Neural cell (in vitro differentiated cells): ENCODE data around the gene HVCN1. TPM values are rescaled to one million over a fixed set of nuclear protein-coding genes. Genes with fewer than 3 reads are reported as not detected.

Source experiments
- H2AFZ ChIP-seq: fragments of 200-600, 300-800 bp; sonication (generic), shearing (Covaris generic); 2 replicates; pipeline ENCODE4 v1.6.0; 2014; ENCODE audit warnings: low read depth, mild to moderate bottlenecking, antibody characterized with exemption, low read length, moderate library complexity
- H3F3A ChIP-seq: fragments of 200-600 bp; shearing (Covaris generic); 2 replicates; pipeline ENCODE4 v1.6.1; 2016; ENCODE audit warnings: mild to moderate bottlenecking, moderate library complexity, mixed read lengths, antibody characterized with exemption, low read length; ENCODE audit not compliant: insufficient read depth, poor library complexity, severe bottlenecking
- H3K27ac ChIP-seq: fragments of 200-600, 300-800 bp; sonication (generic), shearing (Covaris generic); 2 replicates; pipeline ENCODE4 v1.5.1; 2014; ENCODE audit warnings: mild to moderate bottlenecking, low read length, moderate library complexity
- H3K27me3 ChIP-seq: fragments of 300-800, 200-600 bp; sonication (generic), shearing (Covaris generic); 2 replicates; pipeline ENCODE4 v1.6.0; 2014; ENCODE audit warnings: mild to moderate bottlenecking, low read depth, low read length, moderate library complexity; ENCODE audit not compliant: insufficient read depth
- H3K36me3 ChIP-seq: fragments of 300-800, 200-600 bp; sonication (generic), shearing (Covaris generic); 2 replicates; pipeline ENCODE4 v1.5.1; 2014; ENCODE audit warnings: mild to moderate bottlenecking, antibody characterized with exemption, low read length, moderate library complexity; ENCODE audit not compliant: insufficient read depth
- H3K4me2 ChIP-seq: fragments of 300-800, 200-600 bp; sonication (generic), shearing (Covaris generic); 2 replicates; pipeline ENCODE4 v1.6.0; 2014; ENCODE audit warnings: mild to moderate bottlenecking, low read length
- H3K4me3 ChIP-seq: fragments of 300-800, 200-600 bp; sonication (generic), shearing (Covaris generic); 2 replicates; pipeline ENCODE4 v1.5.1; 2014; ENCODE audit warnings: mild to moderate bottlenecking, low read length, moderate library complexity
- H3K79me2 ChIP-seq: fragments of 200-600 bp; shearing (Covaris generic); replicated peaks from 2 replicates; pipeline ENCODE4 v1.6.0; 2014; ENCODE audit warnings: mild to moderate bottlenecking, low read length, moderate library complexity; ENCODE audit not compliant: insufficient read depth
- H3K9ac ChIP-seq: fragments of 300-800, 200-600 bp; sonication (generic), shearing (Covaris generic); 2 replicates; pipeline ENCODE4 v1.6.1; 2016; ENCODE audit warnings: mild to moderate bottlenecking, low read length, mixed read lengths
- H3K9me2 ChIP-seq: fragments of 200-600 bp; shearing (Covaris generic); 2 replicates; pipeline ENCODE4 v1.6.1; 2016; ENCODE audit warnings: mild to moderate bottlenecking, low read length, mixed read lengths; ENCODE audit not compliant: insufficient read depth
- H3K9me3 ChIP-seq: fragments of 200-600, 300-800 bp; sonication (generic), shearing (Covaris generic); 2 replicates; pipeline ENCODE4 v1.6.1; 2016; ENCODE audit warnings: mild to moderate bottlenecking, mixed run types, low read length, moderate library complexity, mixed read lengths
- H4K20me1 ChIP-seq: fragments of 200-600 bp; shearing (Covaris generic); 2 replicates; pipeline ENCODE4 v1.6.1; 2016; ENCODE audit warnings: mild to moderate bottlenecking, mixed run types; ENCODE audit not compliant: insufficient read depth
- EP300 ChIP-seq: fragments of 450-650 bp; conservative IDR thresholded peaks from 2 replicates; pipeline ENCODE4 v1.6.1; 2014; ENCODE audit warnings: antibody characterized with exemption, mild to moderate bottlenecking, moderate library complexity; ENCODE audit not compliant: poor library complexity, severe bottlenecking
- EZH2 ChIP-seq: fragments of 200-600, 300-800 bp; shearing (Covaris generic), sonication (generic); IDR thresholded peaks from 2 replicates; pipeline ENCODE4 v1.6.1; 2014; ENCODE audit warnings: antibody characterized with exemption, low read length, borderline replicate concordance, mild to moderate bottlenecking; ENCODE audit not compliant: insufficient read depth, poor library complexity, severe bottlenecking
- MXI1 ChIP-seq: fragments of 450-650 bp; conservative IDR thresholded peaks from 2 replicates; pipeline ENCODE4 v1.6.1; 2014; ENCODE audit warnings: antibody characterized with exemption, mild to moderate bottlenecking; ENCODE audit not compliant: poor library complexity, severe bottlenecking
- POLR2AphosphoS5 ChIP-seq: IDR thresholded peaks from 2 replicates; pipeline ENCODE4 v1.6.1; 2012
- RAD21 ChIP-seq: fragments of 450-650 bp; conservative IDR thresholded peaks from 2 replicates; pipeline ENCODE4 v1.6.1; 2014; ENCODE audit warnings: antibody characterized with exemption, mild to moderate bottlenecking, moderate library complexity
- SMC3 ChIP-seq: fragments of 450-650 bp; conservative IDR thresholded peaks from 2 replicates; pipeline ENCODE4 v1.6.1; 2014; ENCODE audit warnings: antibody characterized with exemption, mild to moderate bottlenecking, moderate library complexity; ENCODE audit not compliant: poor library complexity
- TAF1 ChIP-seq: IDR thresholded peaks from 2 replicates; pipeline ENCODE4 v1.6.1; 2012; ENCODE audit warnings: low read depth
- polyA plus RNA-seq: library from polyadenylated mRNA; depleted of rRNA; stranded (reverse); fragments of >200 nt; gene quantifications from 2 replicates; pipeline ENCODE4 v1.2.3, GENCODE V29; 2014
- TF ChIP-seq, protein P1 (sequence below): fragments of 450-650 bp; IDR thresholded peaks from 2 replicates; pipeline ENCODE4 v1.5.1; 2014; ENCODE audit warnings: antibody characterized with exemption, mild to moderate bottlenecking, moderate library complexity; ENCODE audit not compliant: poor library complexity, severe bottlenecking
- TF ChIP-seq, protein P2 (sequence below): IDR thresholded peaks from 2 replicates; pipeline ENCODE4 v1.6.1; 2012; ENCODE audit warnings: borderline replicate concordance

Gene HVCN1
- polyA plus RNA-seq, 1 donor from 2014 or later, result not detected

DNA sequence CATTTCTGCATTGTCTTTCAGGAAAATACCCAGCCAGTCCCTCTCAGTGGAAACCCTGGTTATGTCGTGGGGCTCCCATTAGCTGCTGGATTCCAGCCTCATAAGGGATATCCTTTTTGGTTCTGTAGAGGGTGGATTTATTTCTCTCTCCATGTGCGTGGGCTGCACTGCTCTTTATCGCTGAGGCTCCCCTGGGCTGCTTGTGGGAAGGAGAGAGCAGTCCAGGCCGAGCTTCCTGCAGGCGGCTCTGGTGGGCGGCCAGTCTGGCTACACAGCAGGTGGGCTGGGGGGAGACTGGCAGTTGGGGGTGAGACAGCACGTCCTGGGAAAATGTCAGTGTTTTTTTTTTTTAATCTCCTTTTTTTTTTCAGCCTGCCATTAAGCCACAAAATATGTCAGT is 47.4 kb downstream of the HVCN1 start:
- Histone ChIP-seq H3F3A (no peaks in the 10 kb centered on the region), H3K4me3 (no peak overlapping the region), H3K36me3 (no peaks in the 10 kb centered on the region), H3K9ac (peak overlapping the region; percentile 13), H4K20me1 (no peaks in the 10 kb centered on the region), H3K27me3 (no peaks in the 10 kb centered on the region), H3K9me3 (no peaks in the 10 kb centered on the region), H3K9me2 (no peaks in the 10 kb centered on the region), H3K4me2 (no peak overlapping the region), H3K27ac (no peak overlapping the region), H3K79me2 (no peaks in the 10 kb centered on the region), H2AFZ (no peak overlapping the region)
- TF ChIP-seq POLR2AphosphoS5 (no peak), RAD21 (no peak), TAF1 (no peak), EP300 (no peak), EZH2 (no peak), MXI1 (no peak), SMC3 (no peak)
- TF ChIP-seq, protein P1, sequence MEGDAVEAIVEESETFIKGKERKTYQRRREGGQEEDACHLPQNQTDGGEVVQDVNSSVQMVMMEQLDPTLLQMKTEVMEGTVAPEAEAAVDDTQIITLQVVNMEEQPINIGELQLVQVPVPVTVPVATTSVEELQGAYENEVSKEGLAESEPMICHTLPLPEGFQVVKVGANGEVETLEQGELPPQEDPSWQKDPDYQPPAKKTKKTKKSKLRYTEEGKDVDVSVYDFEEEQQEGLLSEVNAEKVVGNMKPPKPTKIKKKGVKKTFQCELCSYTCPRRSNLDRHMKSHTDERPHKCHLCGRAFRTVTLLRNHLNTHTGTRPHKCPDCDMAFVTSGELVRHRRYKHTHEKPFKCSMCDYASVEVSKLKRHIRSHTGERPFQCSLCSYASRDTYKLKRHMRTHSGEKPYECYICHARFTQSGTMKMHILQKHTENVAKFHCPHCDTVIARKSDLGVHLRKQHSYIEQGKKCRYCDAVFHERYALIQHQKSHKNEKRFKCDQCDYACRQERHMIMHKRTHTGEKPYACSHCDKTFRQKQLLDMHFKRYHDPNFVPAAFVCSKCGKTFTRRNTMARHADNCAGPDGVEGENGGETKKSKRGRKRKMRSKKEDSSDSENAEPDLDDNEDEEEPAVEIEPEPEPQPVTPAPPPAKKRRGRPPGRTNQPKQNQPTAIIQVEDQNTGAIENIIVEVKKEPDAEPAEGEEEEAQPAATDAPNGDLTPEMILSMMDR, result no peak
- TF ChIP-seq, protein P2, sequence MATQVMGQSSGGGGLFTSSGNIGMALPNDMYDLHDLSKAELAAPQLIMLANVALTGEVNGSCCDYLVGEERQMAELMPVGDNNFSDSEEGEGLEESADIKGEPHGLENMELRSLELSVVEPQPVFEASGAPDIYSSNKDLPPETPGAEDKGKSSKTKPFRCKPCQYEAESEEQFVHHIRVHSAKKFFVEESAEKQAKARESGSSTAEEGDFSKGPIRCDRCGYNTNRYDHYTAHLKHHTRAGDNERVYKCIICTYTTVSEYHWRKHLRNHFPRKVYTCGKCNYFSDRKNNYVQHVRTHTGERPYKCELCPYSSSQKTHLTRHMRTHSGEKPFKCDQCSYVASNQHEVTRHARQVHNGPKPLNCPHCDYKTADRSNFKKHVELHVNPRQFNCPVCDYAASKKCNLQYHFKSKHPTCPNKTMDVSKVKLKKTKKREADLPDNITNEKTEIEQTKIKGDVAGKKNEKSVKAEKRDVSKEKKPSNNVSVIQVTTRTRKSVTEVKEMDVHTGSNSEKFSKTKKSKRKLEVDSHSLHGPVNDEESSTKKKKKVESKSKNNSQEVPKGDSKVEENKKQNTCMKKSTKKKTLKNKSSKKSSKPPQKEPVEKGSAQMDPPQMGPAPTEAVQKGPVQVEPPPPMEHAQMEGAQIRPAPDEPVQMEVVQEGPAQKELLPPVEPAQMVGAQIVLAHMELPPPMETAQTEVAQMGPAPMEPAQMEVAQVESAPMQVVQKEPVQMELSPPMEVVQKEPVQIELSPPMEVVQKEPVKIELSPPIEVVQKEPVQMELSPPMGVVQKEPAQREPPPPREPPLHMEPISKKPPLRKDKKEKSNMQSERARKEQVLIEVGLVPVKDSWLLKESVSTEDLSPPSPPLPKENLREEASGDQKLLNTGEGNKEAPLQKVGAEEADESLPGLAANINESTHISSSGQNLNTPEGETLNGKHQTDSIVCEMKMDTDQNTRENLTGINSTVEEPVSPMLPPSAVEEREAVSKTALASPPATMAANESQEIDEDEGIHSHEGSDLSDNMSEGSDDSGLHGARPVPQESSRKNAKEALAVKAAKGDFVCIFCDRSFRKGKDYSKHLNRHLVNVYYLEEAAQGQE, result no peak

DNA sequence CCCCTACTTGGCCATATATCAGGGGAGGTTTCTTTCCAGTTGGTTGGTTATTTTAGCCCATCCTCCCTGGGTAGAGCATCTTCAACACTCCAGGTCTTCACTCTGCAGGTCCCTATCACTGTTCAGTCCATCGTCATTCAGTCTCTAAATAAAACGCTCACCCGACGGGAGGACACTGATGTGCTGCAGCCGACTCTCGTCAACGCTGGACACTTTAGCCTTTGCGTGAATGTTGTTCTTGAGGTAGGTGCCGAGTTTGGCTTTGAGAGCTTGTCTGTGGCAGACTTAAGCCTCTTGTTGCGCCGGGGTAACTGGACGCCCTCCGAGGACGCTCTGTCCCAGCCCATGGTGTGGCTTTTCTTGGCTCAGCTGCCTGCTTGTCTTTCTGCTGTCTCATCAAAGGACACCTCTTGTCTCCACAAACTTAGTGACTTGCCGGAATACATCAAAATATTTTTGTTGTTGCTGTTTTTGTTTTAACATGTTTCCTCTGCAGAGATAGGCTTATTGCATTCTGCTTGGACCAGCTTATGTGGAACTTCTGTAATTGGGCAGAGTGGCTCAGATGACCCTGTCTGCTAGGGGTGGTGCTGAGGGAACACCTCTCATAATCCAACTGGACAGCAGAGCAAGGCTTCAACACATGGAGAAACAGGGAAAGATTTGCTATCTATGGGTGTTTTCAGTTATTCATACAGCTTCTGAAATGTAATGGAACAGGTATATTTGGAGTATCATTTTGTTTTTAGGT is 48.5 kb downstream of the HVCN1 start:
- H3K27ac ChIP-seq, result no peak overlapping the region
- no peaks in the 10 kb centered on the region for H3K9me3 ChIP-seq
- H3K9me2 ChIP-seq, result no peaks in the 10 kb centered on the region
- no peak overlapping the region for H3K4me3 ChIP-seq
- H4K20me1 ChIP-seq, result no peaks in the 10 kb centered on the region
- H3K27me3 ChIP-seq, result no peaks in the 10 kb centered on the region
- no peaks in the 10 kb centered on the region for H3K36me3 ChIP-seq
- H3K79me2 ChIP-seq, result no peaks in the 10 kb centered on the region
- H3K4me2 ChIP-seq, result no peak overlapping the region
- no peaks in the 10 kb centered on the region for H3F3A ChIP-seq
- H3K9ac ChIP-seq, result no peak overlapping the region
- TF ChIP-seq TAF1 (no peak), EZH2 (no peak), SMC3 (no peak), POLR2AphosphoS5 (no peak), RAD21 (no peak), EP300 (no peak), MXI1 (no peak)
- TF ChIP-seq, protein P2, result no peak
- TF ChIP-seq, protein P1, result no peak
- H2AFZ ChIP-seq, result no peak overlapping the region
